CD4-positive, alpha-beta T cell treated with Interleukin-4 for 1 hour (primary cell): ENCODE results near the gene CREBL2.
"Not testable (repeated sequence)": the region's sequence is repeated elsewhere in the genome, so short reads cannot be mapped to it uniquely, and the experiment has no call there.

Source experiments
- DNase-seq, 2 donors: peaks; one replicate each; pipeline ENCODE4 v3.0.0-alpha.2; 2020 to 2022

Gene CREBL2

GRCh38 chr12:12641650-12642049 lies 30.0 kb downstream of the CREBL2 start:
- DNase-seq: no peak

GRCh38 chr12:12642916-12643315 lies 31.2 kb downstream of the CREBL2 start:
- DNase-seq: no peak

GRCh38 chr12:12645485-12645884 lies 33.8 kb downstream of the CREBL2 start:
- peak; percentile 58 to 80 for DNase-seq

- DNase-seq: not testable (repeated sequence)
These were observed 34.3 kb downstream of the CREBL2 start for GRCh38 chr12:12645968-12646367.

- no peak for DNase-seq
These were observed 34.9 kb downstream of the CREBL2 start for GRCh38 chr12:12646483-12647072.

GRCh38 chr12:12648284-12648683 lies 36.6 kb downstream of the CREBL2 start:
- DNase-seq: no peak

- no peak for DNase-seq
These were observed 37.4 kb downstream of the CREBL2 start for GRCh38 chr12:12648951-12649650.

DNA sequence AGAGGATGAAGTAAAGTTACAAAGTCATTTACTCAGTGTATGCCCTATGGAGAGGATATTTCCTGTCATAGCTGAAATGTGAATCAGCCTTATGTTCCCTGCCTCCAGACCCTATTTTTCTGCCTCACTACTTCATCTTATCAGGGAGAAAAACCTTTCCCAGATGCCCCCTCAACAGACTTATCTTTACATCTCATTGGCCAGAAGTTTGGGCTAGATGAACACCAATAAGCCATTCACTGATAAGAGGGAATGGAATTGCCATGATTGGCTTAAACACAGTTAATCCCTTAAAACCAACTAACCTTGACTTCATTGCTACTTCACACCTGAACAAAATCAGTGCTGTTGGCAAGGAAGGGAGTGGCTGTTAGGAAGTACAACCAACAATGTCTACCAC lies 40.1 kb downstream of the CREBL2 start:
- no peak for DNase-seq

DNA sequence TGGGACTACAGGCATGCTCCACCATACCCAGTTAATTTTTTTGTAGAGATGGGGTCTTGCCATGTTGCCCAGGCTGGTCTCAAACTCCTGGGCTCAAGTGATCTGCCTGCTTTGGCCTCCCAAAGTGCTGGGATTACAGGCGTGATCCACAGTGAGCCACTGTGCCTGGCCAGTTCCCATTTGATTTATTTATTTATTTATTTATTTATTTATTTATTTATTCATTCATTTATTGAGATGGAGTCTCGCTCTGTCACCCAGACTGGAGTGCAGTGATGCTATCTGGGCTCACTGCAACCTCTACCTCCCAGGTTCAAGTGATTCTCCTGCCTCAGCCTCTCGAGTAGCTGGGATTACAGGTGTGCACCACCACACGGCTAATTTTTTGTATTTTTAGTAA lies 41.0 kb downstream of the CREBL2 start:
- not testable (repeated sequence) for DNase-seq

- DNase-seq: no peak
These were observed 42.2 kb downstream of the CREBL2 start for GRCh38 chr12:12653922-12654321.

DNA sequence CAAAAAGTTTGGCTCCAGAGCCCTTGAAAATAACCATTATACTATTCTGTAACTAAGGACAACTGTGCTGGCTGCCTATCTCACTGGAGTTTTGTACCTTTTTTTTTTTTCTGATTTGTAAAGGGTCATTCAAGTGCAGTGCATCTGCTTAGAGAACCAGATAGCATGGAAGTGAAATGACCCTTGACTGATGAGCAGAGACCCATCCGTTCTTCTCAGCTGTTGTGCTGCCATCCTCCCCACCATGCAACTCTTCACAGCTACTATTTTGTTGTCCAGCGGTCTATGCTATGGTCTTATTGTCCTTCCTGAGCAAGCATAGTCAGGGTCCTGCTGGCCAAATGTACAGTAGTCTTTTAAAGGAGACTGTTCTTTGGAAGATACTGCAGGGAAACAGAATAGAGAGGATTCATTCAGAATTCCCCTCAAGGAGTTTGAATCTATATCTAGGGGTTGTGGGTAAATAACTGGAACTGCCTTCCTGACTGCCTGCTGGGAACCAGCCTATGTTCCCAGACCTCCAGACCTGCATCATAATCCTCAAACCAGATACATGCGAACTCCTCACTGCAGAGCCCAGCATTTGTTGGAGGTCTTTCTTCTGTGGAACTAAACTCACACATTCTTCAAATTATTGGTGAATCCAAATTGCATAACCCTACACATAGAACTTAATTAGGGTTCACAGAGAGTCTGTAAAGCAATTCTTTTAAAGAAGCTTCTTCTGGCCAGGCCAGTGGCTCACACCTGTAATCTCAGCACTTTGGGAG lies 43.2 kb downstream of the CREBL2 start:
- DNase-seq: no peak

DNA sequence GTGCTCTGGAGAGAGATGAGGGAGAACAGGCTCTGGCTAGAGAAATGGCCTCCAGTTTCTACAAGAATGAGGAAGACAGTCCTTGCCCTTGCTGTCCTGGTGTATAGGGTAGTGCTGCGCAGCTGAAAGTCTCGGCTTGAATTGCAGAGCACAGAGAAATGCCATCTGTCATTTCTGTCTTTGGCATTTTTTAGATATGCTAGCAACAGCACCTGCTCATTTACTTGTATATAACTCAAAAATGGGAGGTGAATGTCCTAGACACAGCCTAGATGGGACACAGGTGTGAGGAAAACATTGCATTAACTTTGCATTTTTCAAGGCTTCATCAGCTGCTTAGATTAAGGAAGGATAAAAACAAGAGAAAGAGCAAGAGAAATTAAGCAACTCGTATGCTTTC lies 48.5 kb downstream of the CREBL2 start:
- DNase-seq: no peak

DNA sequence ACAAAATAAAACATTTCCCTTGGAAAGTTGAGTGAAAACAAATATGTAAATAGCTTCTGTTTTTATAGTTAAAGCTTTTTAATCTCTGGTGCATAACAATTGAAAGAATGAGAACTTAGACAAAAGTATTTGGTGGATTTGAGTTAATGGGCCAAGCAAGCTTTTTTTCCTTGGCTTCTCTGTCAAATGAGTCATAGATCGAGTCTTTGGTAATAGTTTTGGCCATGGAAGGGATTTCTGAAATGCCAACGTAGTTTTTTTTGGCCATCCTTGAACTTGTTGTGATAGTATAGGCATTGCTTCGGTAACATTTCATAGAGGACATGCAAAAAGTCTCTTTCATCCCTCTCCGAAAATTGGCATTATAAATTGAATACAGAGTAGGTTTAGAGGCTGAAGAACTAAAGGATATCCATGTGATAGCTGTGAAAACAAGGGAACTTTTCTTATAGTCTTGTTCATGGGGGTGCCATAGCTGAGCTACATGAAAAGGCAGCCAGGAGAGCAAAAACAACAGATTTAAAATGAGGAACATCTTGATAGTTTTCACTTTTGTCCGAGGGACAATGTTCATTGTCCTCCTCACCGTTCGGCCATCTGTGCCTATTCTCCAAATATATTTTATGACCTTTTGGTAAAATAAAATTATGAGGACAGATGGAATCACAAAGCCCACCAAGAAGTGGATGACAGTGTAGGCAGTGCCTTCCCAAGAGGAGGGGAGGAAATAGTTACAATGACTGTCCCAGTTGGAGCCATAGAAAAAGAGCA lies 49.6 kb downstream of the CREBL2 start:
- no peak for DNase-seq

DNA sequence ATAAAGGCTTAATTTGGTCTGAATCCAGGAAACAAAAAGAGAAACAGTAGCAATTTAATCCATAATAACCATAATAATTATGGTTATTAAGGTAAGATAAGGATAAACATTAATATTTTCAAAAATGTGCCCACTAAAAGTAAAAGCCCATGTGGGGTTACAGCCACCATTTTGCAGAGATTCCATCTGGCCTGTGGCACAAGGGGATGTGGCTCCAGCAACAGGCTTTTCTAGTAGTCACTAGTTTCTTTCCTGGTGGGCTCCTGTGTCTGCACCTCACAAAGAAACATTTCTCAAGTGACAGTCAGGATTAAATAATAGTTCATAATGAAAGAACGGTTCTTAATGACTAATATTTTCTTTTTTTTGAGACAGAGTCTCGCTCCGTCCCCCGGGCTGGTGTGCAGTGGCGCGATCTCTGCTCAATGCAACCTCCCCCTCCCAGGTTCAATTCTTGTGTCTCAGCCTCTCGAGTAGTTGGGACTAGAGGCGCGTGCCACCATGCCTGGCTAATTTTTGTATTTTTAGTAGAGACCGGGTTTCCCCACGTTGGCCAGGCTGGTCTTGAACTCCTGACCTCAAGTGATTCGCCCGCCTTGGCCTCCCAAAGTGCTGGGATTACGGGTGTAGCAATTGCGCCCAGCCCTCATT lies 52.1 kb downstream of the CREBL2 start:
- no peak for DNase-seq

DNA sequence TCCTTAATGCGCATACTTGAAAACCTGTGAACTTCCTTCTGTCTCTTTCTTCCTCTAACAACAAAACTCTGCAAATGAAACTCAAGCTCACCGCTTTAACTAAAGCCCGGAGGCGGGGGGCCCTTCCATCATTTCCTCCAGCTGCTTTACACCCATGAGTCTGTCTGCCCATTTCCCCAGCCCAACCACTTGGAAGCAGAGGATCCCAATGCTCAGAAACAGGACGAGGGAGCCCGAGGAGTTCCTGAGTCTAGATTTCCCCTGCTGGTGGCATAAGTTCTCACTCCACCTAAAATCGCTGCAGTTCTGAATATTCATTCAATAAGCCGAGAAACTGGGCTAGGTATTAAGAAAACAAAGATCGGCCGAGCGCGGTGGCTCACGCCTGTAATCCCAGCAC lies 53.5 kb downstream of the CREBL2 start:
- DNase-seq: no peak

- no peak for DNase-seq
These were observed 56.3 kb downstream of the CREBL2 start for GRCh38 chr12:12668005-12668404.

DNA sequence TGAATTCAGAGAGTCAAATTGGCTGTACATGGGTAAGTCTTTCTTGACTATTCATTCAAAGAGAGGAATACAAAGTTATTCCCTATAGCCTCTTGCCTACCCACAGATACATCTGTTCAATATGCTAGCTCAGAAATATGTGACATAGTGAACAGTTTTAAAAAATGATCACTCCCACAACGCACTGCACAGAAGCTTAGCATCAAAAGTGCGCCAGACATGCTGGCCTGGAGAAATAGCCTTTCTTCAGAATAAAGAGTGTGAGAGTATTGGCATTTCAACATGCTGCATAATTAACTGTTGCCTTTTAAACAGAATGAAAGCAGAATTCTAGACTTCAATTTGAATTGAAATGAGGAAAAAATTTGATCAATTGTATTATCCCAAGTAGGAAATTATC lies 57.3 kb downstream of the CREBL2 start:
- DNase-seq: no peak

GRCh38 chr12:12671850-12672660 lies 60.4 kb downstream of the CREBL2 start:
- DNase-seq: no peak

DNA sequence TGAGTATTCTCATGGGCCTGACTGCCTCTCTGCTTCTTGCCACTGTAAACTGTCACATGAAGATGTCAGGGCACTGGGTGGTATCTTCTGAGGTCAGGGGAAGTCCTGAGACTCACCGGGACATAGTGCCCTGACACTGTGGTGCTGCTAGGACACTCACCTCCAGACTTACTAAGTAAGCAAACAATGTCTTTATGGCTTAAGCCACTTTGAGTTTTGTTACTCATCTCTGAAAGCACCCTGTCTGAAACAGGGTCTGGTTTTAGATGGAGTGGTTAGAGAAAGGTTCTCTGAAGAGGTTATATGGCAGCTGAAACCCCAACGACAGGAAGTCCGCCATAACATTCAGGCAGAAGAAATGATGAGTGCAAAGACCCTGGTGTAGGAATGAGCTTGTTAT lies 61.6 kb downstream of the CREBL2 start:
- no peak for DNase-seq

- no peak for DNase-seq
These were observed 64.9 kb downstream of the CREBL2 start for GRCh38 chr12:12676605-12677004.

DNA sequence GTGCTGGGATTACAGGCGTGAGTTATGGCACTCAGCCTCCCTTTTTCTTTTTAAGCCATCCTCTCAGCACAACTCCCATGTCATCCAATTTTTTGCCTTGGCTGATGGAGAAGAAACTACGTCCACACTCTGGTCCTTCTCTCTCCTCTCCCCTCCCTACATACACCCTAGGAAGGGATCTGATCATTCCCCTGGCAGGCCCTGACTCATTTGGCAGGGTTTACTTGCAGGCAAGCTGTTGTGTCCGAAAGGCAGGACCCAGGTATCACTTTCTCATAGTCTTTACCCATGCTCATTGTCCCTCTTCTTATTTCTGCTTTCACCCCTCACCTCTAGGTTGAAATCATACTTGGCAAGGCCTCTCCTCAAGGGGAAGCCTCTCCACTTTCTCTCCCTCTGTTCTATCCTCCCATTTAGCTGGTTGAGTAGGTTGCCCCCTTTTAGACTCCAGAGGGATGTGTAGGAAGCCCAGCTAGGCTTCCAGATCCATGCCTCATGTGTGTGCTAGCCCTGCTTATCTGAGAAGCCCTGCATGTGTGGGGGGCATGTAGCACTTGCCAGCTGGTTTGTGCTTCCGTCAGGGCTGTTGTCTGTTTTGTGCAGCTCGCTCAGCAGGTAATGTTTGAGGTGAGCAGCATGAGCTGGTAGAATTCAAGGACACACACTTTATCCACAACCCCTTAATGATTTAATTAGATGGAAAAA lies 69.5 kb downstream of the CREBL2 start:
- DNase-seq: no peak
